Frontal cortex (tissue), 4 donors: ENCODE results near the gene EPS8L1. TPM values are rescaled to one million over a fixed set of nuclear protein-coding genes. Genes with fewer than 3 reads are reported as not detected.
A peak's percentile ranks its signal among the peaks of the same experiment; 100 is the strongest.

Experiments
- DNase-seq, 2 donors: peaks; one replicate each; pipeline ENCODE4 v3.0.0; 2012; ENCODE audit warnings: low spot score in 2 of 2
- FAIRE-seq: peaks from 2 replicates; lab custom pipeline; 2012; peaks lifted over from hg19 to GRCh38; lab: Jason Lieb, UNC
- total RNA-seq: library from RNA; depleted of rRNA; stranded (reverse); fragments of >200 nt; gene quantifications from one replicate; pipeline ENCODE4 v1.2.3, GENCODE V29; 2014
- donor health status: control.
- donor health status: control.
- donor health status: control.

EPS8L1 gene
- total RNA-seq, 1 donor from 2014 or later: 2.9 TPM

DNA sequence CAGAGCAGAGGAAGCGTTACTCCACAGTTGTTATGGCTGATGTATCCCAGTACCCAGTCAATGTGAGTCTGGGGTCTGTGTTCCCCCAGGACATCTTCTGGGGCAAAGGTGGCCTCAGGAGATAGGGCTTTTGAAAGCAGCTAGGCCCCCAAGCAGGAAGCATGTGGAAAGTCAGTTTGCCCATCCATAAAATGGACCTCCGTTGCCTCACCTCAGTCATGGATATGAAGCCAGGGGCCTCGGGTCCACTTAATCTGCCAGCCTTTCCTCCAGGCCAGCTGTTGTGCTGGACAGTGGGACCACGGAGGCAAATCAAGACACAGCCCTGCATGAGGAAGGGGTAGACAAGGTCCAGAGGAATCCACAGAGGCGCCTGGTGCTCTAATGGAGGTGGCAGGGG is 3.3 kb downstream of the EPS8L1 start:
- DNase-seq (no peak), FAIRE-seq (no peak)

- no peak for FAIRE-seq
- no peak for DNase-seq
Observed at GRCh38 chr19:55079400-55080038, 3.9 kb downstream of the EPS8L1 start.

- FAIRE-seq: no peak
- DNase-seq: peak; percentile 35 to 71
Observed at GRCh38 chr19:55080121-55080967, 4.7 kb downstream of the EPS8L1 start.

- DNase-seq: peak; percentile 46 to 68
- no peak for FAIRE-seq
Observed at GRCh38 chr19:55080968-55081769, 5.5 kb downstream of the EPS8L1 start.

DNA sequence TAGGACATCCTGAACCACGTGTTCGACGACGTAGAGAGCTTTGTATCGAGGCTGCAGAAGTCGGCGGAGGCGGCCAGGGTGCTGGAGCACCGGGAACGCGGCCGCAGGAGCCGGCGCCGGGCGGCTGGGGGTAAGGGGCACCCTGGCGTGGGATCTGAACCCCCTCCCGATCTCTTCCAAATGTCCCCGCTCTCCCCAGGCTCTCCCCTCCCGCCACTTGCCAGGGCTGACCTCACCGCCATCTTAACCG is 6.0 kb downstream of the EPS8L1 start:
- DNase-seq (no peak), FAIRE-seq (no peak)

GRCh38 chr19:55082020-55082851 is 6.6 kb downstream of the EPS8L1 start:
- no peak for DNase-seq
- no peak for FAIRE-seq

- DNase-seq: no peak
- FAIRE-seq: no peak
Observed at GRCh38 chr19:55083004-55083850, 7.6 kb downstream of the EPS8L1 start.

GRCh38 chr19:55084416-55084815 is 8.7 kb downstream of the EPS8L1 start:
- FAIRE-seq: no peak
- DNase-seq: no peak

DNA sequence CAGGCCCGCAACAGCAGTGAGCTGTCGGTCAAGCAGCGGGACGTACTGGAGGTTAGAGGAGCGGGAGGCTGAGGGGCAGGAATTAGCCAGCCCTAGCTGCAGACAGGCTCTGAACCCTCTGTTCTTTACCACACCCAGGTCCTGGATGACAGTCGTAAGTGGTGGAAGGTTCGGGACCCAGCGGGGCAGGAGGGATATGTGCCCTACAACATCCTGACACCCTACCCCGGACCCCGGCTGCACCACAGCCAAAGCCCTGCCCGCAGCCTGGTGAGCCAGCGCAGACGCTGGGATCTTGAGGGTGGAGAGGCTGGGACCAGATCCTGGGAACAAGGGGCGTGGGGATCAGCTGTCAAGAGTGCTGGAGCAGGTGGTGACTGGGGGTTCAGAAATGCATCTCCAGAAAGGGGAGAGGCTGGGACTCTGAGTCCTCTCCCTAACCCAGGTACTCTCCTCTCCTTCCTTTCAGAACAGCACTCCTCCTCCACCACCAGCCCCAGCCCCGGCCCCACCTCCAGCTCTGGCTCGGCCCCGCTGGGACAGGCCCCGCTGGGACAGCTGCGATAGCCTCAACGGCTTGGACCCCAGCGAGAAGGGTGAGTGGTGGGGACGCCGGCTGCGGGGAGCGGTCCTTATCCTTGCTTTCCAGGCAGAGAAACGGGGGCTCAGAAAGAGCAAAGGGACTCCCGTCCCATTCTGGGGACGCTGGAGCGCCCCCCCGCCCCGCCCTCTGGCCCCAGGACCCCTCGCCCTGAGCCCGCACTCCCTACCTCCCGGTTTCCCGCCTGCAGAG is 10.4 kb downstream of the EPS8L1 start:
- peak in 1 of 2 donors; percentile 41 for DNase-seq
- no peak for FAIRE-seq

- no peak for FAIRE-seq
Observed at GRCh38 chr19:55086730-55087541, 11.3 kb downstream of the EPS8L1 start.

GRCh38 chr19:55087542-55087901 is 11.9 kb downstream of the EPS8L1 start:
- FAIRE-seq (no peak), DNase-seq (peak in 1 of 2 donors; percentile 45)

More at GRCh38 chr19:55086730-55087541, 11.3 kb downstream of the EPS8L1 start:
- peak; percentile 91 to 96 for DNase-seq

DNA sequence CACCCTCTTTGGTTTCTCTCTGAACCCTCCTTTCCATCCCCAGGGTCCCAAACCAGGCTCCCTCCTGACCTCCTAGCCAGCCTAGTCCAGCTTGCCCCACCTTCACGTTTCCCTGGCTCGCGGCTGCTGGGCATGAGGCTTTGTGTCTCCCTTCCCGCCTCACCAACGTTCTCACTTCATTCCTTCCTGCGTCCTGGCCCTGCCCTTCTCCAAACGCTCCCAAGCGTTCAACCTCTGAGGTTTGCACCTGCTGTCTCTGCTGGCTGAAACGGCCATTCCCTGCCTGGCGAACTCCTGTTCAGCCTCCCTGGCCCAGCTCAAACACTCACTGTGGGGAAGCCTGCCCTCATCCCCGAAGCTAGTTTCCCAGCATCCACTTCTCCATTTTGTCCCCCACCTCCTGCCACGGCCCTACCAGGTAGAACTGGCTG is 12.4 kb downstream of the EPS8L1 start:
- no peak for DNase-seq
- no peak for FAIRE-seq

DNA sequence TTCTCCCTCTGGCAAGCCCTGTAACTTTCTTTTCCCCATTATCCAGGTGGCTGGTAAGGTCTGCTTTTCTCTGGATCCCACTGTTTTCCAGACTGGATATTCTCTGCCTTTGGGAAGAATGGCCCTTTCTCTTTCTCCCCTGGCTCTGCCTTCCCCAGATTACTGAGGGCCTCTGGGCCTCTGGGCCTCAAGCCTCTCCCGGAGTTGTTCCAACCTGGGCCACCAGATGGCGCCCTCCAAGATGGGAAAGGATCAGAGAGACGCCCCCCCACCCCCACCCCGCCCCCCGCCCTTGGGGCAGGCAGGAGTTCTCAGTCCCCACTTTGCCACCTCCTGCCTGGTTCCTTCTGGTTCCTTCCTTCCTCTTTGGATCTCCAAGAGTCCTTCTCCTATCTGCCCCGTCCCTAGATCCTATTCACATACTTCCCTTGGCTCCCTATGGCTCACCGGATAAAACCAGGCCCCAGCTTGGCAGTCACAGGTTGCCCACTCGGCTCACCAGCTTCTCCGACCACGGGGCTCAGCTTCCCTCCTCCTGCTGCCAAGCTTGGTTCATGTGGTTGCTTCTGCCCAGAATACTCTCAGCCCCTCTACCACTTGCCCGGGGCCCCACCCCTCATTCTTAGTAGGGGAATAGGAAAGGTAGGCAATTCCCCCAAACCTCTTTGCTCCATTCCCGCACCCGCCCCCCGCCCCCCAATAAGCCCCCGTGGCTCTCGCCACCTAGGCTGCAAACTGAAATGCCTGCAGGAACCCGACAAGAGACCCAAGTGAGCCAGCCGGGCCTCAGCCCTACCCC is 13.1 kb downstream of the EPS8L1 start:
- DNase-seq: peak; percentile 68 to 80
- no peak for FAIRE-seq

DNA sequence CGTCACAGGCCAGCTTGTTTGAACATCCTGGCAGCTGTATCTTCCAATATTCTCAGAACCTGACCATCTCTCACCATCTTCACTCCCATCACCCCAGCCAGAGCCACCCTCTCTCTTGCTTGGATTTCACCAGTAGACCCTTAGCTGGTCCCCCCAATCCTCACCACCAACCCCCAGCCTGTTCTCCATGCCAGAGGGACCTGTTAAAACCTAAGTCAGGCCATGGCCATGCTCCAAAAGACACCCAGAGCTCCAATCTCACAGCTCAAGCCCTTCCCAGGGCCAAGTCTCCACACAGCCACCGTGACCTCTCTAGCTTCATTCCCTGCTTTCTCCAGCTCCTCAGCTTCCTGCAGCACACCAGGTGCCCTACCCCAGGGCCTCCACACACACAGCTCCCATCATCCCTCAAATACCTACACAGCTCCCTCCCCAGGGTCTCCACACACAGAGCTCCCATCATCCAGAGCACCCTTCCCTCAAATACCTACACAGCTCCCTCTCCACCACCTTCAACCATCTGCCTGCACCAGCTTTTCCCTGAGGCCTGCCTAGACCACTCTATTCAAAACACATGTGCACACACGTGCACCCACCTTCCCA is 13.8 kb downstream of the EPS8L1 start:
- no peak for DNase-seq
- FAIRE-seq: no peak

GRCh38 chr19:55090564-55090963 is 14.9 kb downstream of the EPS8L1 start:
- no peak for FAIRE-seq
- DNase-seq: no peak
